SK-N-MC (cell line): ENCODE data around the gene PLCZ1.

Source experiments
- DNase-seq: peaks from one replicate; pipeline ENCODE4 v3.0.0-alpha.2; 2011; ENCODE audit warnings: low read depth, low spot score
- H3K27ac ChIP-seq: fragments of 200-600 bp; sonication (generic); 2 replicates; pipeline ENCODE4 v1.5.1; 2016; ENCODE audit warnings: mixed run types
- H3K36me3 ChIP-seq: fragments of 200-600 bp; sonication (generic); 2 replicates; pipeline ENCODE4 v1.6.1; 2017; ENCODE audit warnings: antibody characterized with exemption, low read length, mixed read lengths; ENCODE audit not compliant: insufficient read depth
- H3K4me3 ChIP-seq: fragments of 200-600 bp; sonication (generic); 2 replicates; pipeline ENCODE4 v1.5.1; 2016
- H3K9ac ChIP-seq: fragments of 200-600 bp; sonication (generic); 2 replicates; pipeline ENCODE4 v1.8.0; 2017; ENCODE audit warnings: mixed run types, mixed read lengths; ENCODE audit not compliant: insufficient read length
- H3K9me3 ChIP-seq: fragments of 200-600 bp; sonication (generic); 2 replicates; pipeline ENCODE4 v1.6.1; 2017; ENCODE audit warnings: low read depth, mild to moderate bottlenecking, antibody characterized with exemption, low read length, moderate library complexity, mixed read lengths
- EZH2 ChIP-seq: fragments of 200-600 bp; sonication (generic); IDR thresholded peaks from one replicate; pipeline ENCODE4 v1.6.1; 2017; ENCODE audit warnings: antibody characterized with exemption
- FOXP2 ChIP-seq: optimal IDR thresholded peaks from 2 replicates; pipeline ENCODE3; 2011; ENCODE audit warnings: mild to moderate bottlenecking, moderate library complexity; ENCODE audit not compliant: insufficient read depth; ENCODE audit errors: extremely low read length, control extremely low read depth
- POLR2AphosphoS5 ChIP-seq: IDR thresholded peaks from 2 replicates; pipeline ENCODE4 v1.6.1; 2012; ENCODE audit warnings: mild to moderate bottlenecking, low read depth, low read length, borderline replicate concordance

Gene PLCZ1

GRCh38 chr12:18690653-18691052, 47.2 kb downstream of the PLCZ1 start:
- Histone ChIP-seq H3K9me3 (no peaks in the 10 kb centered on the region), H3K9ac (no peak overlapping the region), H3K4me3 (no peak overlapping the region), H3K36me3 (no peaks in the 10 kb centered on the region), H3K27ac (no peak overlapping the region)
- TF ChIP-seq POLR2AphosphoS5 (no peak), FOXP2 (no peak), EZH2 (no peak)
- DNase-seq: no peak

GRCh38 chr12:18689771-18690170, 48.0 kb downstream of the PLCZ1 start:
- TF ChIP-seq POLR2AphosphoS5 (no peak), FOXP2 (no peak), EZH2 (no peak)
- Histone ChIP-seq H3K4me3 (no peak overlapping the region), H3K36me3 (no peaks in the 10 kb centered on the region), H3K27ac (no peak overlapping the region), H3K9ac (no peak overlapping the region), H3K9me3 (no peaks in the 10 kb centered on the region)
- DNase-seq: no peak

- Histone ChIP-seq H3K27ac (no peak overlapping the region), H3K9ac (no peak overlapping the region), H3K9me3 (no peaks in the 10 kb centered on the region), H3K4me3 (no peak overlapping the region), H3K36me3 (no peaks in the 10 kb centered on the region)
- TF ChIP-seq EZH2: no peak
- TF ChIP-seq FOXP2: no peak
- TF ChIP-seq POLR2AphosphoS5: no peak
- no peak for DNase-seq
These were observed 53.4 kb downstream of the PLCZ1 start for GRCh38 chr12:18684430-18684829.

GRCh38 chr12:18683327-18684013, 54.3 kb downstream of the PLCZ1 start:
- Histone ChIP-seq H3K36me3 (no peaks in the 10 kb centered on the region), H3K4me3 (no peak overlapping the region), H3K9ac (no peak overlapping the region), H3K27ac (no peak overlapping the region), H3K9me3 (no peaks in the 10 kb centered on the region)
- no peak for DNase-seq
- TF ChIP-seq FOXP2: no peak
- no peak for TF ChIP-seq EZH2
- no peak for TF ChIP-seq POLR2AphosphoS5

- H3K36me3 ChIP-seq: no peaks in the 10 kb centered on the region
- no peak overlapping the region for H3K27ac ChIP-seq
- TF ChIP-seq EZH2 (no peak), POLR2AphosphoS5 (no peak), FOXP2 (no peak)
- H3K9ac ChIP-seq: no peak overlapping the region
- DNase-seq: no peak
- no peak overlapping the region for H3K4me3 ChIP-seq
- H3K9me3 ChIP-seq: no peaks in the 10 kb centered on the region
These were observed 56.0 kb downstream of the PLCZ1 start for GRCh38 chr12:18681818-18682217.

GRCh38 chr12:18676996-18677588, 60.7 kb downstream of the PLCZ1 start:
- no peak for DNase-seq
- Histone ChIP-seq H3K9ac (no peak overlapping the region), H3K9me3 (no peaks in the 10 kb centered on the region), H3K27ac (no peak overlapping the region), H3K4me3 (no peak overlapping the region), H3K36me3 (no peaks in the 10 kb centered on the region)
- TF ChIP-seq EZH2 (no peak), FOXP2 (no peak), POLR2AphosphoS5 (no peak)

- Histone ChIP-seq H3K9ac (no peak overlapping the region), H3K9me3 (no peaks in the 10 kb centered on the region), H3K4me3 (no peak overlapping the region), H3K36me3 (no peaks in the 10 kb centered on the region), H3K27ac (no peak overlapping the region)
- DNase-seq: no peak
- TF ChIP-seq FOXP2 (no peak), POLR2AphosphoS5 (no peak), EZH2 (no peak)
These were observed 61.7 kb downstream of the PLCZ1 start for GRCh38 chr12:18676141-18676540.

- no peaks in the 10 kb centered on the region for H3K36me3 ChIP-seq
- TF ChIP-seq EZH2: no peak
- H3K9me3 ChIP-seq: no peaks in the 10 kb centered on the region
- H3K4me3 ChIP-seq: no peak overlapping the region
- no peak overlapping the region for H3K27ac ChIP-seq
- no peak for DNase-seq
- no peak overlapping the region for H3K9ac ChIP-seq
These were observed 79.0 kb downstream of the PLCZ1 start for GRCh38 chr12:18658829-18659228.

- no peak for DNase-seq
- Histone ChIP-seq H3K9ac (no peak overlapping the region), H3K36me3 (no peaks in the 10 kb centered on the region), H3K4me3 (no peak overlapping the region), H3K9me3 (no peaks in the 10 kb centered on the region), H3K27ac (no peak overlapping the region)
- TF ChIP-seq POLR2AphosphoS5 (no peak), FOXP2 (no peak), EZH2 (no peak)
These were observed 79.6 kb downstream of the PLCZ1 start for GRCh38 chr12:18658179-18658578.
